GM12891 (cell line): ENCODE results near the gene PDHB.

Experiments used
- PAX5 ChIP-seq: IDR thresholded peaks from 2 replicates; pipeline ENCODE4 v1.6.1; 2011; ENCODE audit warnings: low read length, moderate library complexity, mild to moderate bottlenecking; ENCODE audit not compliant: insufficient read depth, severe bottlenecking
- POLR2A ChIP-seq: IDR thresholded peaks from 2 replicates; pipeline ENCODE4 v1.6.1; 2011; ENCODE audit warnings: low read depth, low read length, control low read depth
- POLR2AphosphoS5 ChIP-seq: IDR thresholded peaks from 2 replicates; pipeline ENCODE4 v1.6.1; 2011; ENCODE audit warnings: low read depth, low read length, control low read depth
- POU2F2 ChIP-seq: IDR thresholded peaks from 2 replicates; pipeline ENCODE4 v1.6.1; 2011; ENCODE audit warnings: low read depth, mild to moderate bottlenecking, control low read depth, low read length, moderate library complexity
- SPI1 ChIP-seq: IDR thresholded peaks from 2 replicates; pipeline ENCODE4 v1.6.1; 2011; ENCODE audit warnings: low read depth, low read length, control low read depth
- TAF1 ChIP-seq: IDR thresholded peaks from 2 replicates; pipeline ENCODE4 v1.6.1; 2011; ENCODE audit warnings: low read depth, low read length, control low read depth

- TF ChIP-seq POLR2AphosphoS5 (no peak), TAF1 (no peak), POLR2A (no peak), SPI1 (no peak), POU2F2 (no peak), PAX5 (no peak)
These were observed 35.5 kb upstream of the PDHB start for GRCh38 chr3:58469096-58469495.
